ENCODE results near the gene FIGN.

The FIGN gene

GRCh38 chr2:163659224-163659623 is 76.6 kb downstream of the FIGN start:
- DNase-seq, result no peak

GRCh38 chr2:163658556-163658955 is 77.3 kb downstream of the FIGN start:
- DNase-seq, result no peak

- no peak for DNase-seq
Observed at GRCh38 chr2:163657281-163657656, 78.5 kb downstream of the FIGN start.

- DNase-seq, result no peak
Observed at GRCh38 chr2:163656622-163657280, 79.1 kb downstream of the FIGN start.

- DNase-seq, result no peak
Observed at GRCh38 chr2:163655667-163656066, 80.1 kb downstream of the FIGN start.

- no peak for DNase-seq
Observed at GRCh38 chr2:163652751-163653150, 83.1 kb downstream of the FIGN start.

GRCh38 chr2:163649080-163649479 is 86.7 kb downstream of the FIGN start:
- DNase-seq, result no peak

- no peak for DNase-seq
Observed at GRCh38 chr2:163647300-163647699, 88.5 kb downstream of the FIGN start.

GRCh38 chr2:163646687-163647086 is 89.1 kb downstream of the FIGN start:
- no peak for DNase-seq

GRCh38 chr2:163644238-163644637 is 91.6 kb downstream of the FIGN start:
- DNase-seq, result no peak

GRCh38 chr2:163641986-163642385 is 93.8 kb downstream of the FIGN start:
- DNase-seq, result no peak

- DNase-seq, result no peak
Observed at GRCh38 chr2:163640542-163641193, 95.1 kb downstream of the FIGN start.

GRCh38 chr2:163637871-163638270 is 97.9 kb downstream of the FIGN start:
- DNase-seq, result no peak

- no peak for DNase-seq
Observed at GRCh38 chr2:163633291-163633690, 102.5 kb downstream of the FIGN start.

- no peak for DNase-seq
Observed at GRCh38 chr2:163630836-163631235, 105.0 kb downstream of the FIGN start.

- DNase-seq, result no peak
Observed at GRCh38 chr2:163626639-163627109, 109.1 kb downstream of the FIGN start.

- DNase-seq, result no peak
Observed at GRCh38 chr2:163626208-163626607, 109.6 kb downstream of the FIGN start.

- DNase-seq, result no peak
Observed at GRCh38 chr2:163625632-163626031, 110.2 kb downstream of the FIGN start.

GRCh38 chr2:163621445-163622004 is 114.3 kb downstream of the FIGN start:
- DNase-seq, result no peak

- DNase-seq, result no peak
Observed at GRCh38 chr2:163617517-163617916, 118.3 kb downstream of the FIGN start.

GRCh38 chr2:163613266-163613731 is 122.5 kb downstream of the FIGN start:
- no peak for DNase-seq

GRCh38 chr2:163612332-163612731 is 123.5 kb downstream of the FIGN start:
- no peak for DNase-seq

GRCh38 chr2:163611557-163611906 is 124.3 kb downstream of the FIGN start:
- DNase-seq, result no peak

GRCh38 chr2:163610817-163611556 is 124.8 kb downstream of the FIGN start:
- no peak for DNase-seq

Measured in activated gamma-delta T cell (primary cell).